ENCODE measurements around the gene NOS2.
A peak's percentile ranks its signal among the peaks of the same experiment; 100 is the strongest.
"Not testable (repeated sequence)": the region's sequence is repeated elsewhere in the genome, so short reads cannot be mapped to it uniquely, and the experiment has no call there.

The NOS2 gene

DNA sequence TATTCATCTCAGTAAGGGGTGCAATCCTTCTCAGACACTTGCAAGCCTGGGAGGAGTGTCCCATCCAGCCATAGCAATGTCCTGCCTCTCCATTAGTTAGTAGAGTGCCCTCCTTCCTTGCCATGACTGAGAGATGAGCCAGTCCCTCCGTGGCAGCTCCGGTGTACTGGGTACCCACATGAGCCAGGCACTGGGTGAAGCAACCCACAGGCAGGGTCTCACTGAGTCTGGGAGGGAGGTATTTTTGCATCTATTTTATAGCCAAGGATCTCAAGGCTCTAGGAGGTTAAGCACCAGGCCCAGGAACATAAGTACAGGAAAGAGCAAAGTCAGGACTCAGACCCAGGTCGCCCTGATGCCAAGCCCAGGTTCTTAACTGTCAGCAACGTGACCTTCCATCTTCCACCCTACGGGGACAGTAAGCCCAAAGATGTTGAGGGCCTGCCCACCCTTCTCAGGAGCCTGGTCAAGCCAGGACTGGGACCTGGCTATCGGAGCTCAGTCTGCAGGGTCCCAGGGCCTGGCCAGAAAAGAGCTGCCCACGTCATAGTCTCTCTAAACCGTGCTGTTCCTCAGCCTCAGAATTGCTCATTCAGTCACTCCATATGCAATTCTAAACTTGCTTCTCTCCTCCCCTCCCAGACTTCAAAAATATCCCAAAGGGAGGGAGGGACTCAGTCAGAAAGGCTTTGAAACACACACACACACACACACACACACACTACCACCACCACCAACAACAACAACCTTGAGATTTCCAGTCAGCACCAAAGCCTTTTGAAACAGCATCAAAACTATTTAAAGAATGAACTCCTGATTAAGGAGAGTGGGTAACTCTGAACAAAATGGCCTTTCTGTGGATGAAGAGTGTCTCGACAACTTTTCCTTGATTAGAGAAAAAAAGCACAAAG is 16.6 kb downstream of the NOS2 start:
- no peak for DNase-seq

DNA sequence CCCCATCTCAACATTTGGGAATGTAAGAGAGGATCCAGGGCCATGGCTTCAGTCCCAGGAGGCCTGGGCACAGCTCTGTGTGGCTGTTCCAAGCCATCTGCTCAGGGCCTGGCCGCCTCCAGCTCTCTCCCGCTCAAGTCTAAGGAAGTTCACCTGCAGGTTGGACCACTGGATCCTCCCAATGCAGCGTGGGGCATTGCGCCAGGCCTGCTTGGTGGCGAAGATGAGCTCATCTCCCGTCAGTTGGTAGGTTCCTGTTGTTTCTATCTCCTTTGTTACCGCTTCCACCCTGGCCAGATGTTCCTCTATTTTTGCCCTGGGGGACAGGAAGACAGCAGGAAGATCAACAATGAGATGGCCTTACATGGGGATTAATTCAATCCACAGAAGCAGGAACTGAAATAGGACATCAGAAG is 17.5 kb downstream of the NOS2 start:
- DNase-seq = no peak

GRCh38 chr17:27780828-27781404 is 19.4 kb downstream of the NOS2 start:
- no peak for DNase-seq

GRCh38 chr17:27780092-27780827 is 20.1 kb downstream of the NOS2 start:
- no peak for DNase-seq

DNA sequence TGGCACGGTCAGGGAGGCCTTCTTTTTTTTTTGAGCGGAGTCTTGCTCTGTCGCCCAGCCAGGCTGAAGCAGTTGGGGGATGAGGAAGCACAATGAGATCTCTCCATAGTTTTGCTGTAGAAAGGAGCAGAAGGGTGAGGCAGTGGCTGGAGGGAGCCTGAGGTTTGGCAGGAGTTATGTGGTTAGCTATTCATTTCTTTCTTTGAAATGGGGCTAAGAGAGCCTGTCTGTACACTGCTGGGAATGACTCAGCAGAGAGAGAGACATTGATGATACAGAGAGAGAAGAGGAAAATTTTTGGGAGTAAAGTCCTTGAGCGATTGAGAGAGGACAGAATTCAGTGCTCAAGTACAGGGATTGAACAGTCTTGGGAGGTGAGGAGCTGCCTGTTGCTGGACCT is 22.1 kb downstream of the NOS2 start:
- DNase-seq = no peak

- DNase-seq = no peak
Measured at GRCh38 chr17:27776882-27777624, 23.3 kb downstream of the NOS2 start.

- DNase-seq = no peak
Measured at GRCh38 chr17:27771586-27771985, 28.7 kb downstream of the NOS2 start.

DNA sequence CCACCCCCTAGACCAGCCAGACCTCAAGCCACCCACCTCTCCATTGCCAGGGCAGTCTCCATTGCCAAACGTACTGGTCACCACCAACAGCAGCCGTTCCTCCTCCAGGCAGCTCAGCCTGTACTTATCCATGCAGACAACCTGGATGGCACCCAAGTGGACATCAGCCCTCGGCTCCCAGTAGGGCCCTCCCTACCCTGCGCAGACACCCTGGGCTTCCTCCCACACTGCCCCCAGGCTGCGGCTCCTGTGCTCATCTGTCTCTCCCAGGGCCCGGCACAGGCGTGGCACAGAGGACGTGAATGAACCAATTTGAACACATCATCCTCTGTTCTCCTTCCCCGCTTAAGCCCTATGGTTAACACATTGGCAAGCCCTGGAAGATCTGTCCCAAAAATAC is 29.5 kb downstream of the NOS2 start:
- no peak for DNase-seq

DNA sequence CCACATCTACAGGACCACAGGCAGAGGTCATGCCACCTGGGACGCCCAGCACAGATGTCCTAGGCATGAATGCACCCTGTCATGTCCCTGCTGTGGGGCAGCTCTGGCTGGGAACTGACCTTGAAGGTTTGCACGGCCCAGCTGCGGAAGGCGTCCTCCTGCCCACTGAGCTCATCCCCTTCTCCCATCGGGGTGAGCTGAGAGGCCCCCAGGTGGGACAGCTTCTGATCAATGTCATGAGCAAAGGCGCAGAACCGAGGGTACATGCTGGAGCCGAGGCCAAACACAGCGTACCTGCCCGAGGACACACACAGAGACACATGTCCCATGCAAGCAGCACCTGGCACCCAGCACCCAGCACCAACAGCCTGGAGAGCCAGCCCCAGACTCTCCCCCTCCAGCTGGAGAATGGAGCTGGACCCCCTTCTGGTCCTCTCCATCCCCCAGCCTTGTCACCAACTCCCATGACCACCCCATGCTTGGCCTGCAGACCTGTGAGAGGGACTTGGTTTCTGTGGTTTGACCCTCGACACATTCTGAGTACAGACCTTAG is 31.4 kb downstream of the NOS2 start:
- DNase-seq = no peak

GRCh38 chr17:27766438-27766837 is 33.9 kb downstream of the NOS2 start:
- no peak for DNase-seq

GRCh38 chr17:27765353-27765752 is 35.0 kb downstream of the NOS2 start:
- DNase-seq = no peak

GRCh38 chr17:27764589-27764988 is 35.7 kb downstream of the NOS2 start:
- no peak for DNase-seq

DNA sequence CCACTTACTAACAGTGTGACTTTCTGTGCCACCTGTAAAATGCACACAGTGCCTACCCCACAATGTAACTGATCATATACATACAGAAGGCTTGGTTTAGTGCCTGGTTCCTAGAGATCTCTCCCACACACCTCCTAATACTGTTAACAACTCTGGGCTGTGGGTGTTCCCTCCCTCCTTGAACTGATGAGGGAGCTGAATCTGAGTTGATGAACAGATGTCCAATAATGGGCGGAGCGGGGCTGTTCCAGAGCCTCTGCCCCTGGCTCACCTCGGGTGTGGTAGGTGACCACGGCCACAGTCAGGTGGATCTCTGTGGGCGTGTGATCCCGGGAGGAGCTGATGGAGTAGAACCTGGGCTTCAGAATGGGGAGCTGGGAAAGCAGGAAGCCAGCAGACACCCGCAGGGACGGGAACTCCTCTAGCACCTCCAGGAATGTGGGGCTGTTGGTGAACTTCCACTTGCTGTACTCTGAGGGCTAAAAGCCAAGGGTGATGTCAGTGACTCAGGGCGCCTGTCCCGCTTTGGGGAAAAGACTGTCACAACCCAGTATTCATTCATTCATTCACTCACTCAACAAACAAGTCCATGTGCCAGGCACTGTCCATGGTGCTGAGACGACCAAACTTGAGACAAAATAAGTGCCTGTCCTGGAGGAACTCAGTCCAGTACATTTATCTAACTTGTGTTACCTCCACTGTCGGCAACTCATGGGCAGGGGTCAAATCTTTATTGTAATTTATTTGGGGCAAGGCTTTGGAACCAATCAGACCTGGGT is 37.6 kb downstream of the NOS2 start:
- DNase-seq = no peak

- not testable (repeated sequence) for DNase-seq
Measured at GRCh38 chr17:27760931-27761330, 39.4 kb downstream of the NOS2 start.

- DNase-seq = peak; percentile 64
Measured at GRCh38 chr17:27760069-27760885, 40.1 kb downstream of the NOS2 start.

DNA sequence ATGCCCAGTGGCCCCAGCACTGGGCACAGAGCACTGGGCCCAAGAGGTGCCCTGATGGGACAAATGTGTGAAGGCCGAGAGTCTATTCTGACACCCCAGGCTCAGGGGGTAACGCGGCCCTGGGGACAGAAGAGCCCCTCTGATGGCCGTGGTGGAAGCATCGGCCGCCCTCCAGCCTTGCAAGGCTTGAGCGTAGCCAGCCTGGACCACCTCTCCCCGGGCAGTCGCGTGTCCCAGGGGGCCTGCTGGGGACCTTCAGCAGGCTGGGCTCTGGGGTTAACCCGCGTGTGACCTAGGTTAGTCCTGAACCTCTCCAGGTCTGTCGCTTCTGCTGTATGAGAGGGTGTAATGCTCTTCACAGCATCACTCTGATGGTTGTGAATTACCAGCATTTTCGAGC is 40.8 kb downstream of the NOS2 start:
- DNase-seq = no peak

- peak; percentile 51 for DNase-seq
Measured at GRCh38 chr17:27756467-27757371, 43.6 kb downstream of the NOS2 start.

- DNase-seq = no peak
Measured at GRCh38 chr17:27755706-27756466, 44.4 kb downstream of the NOS2 start.

- no peak for DNase-seq
Measured at GRCh38 chr17:27754549-27754948, 45.8 kb downstream of the NOS2 start.

Measured in CD4-positive, alpha-beta T cell treated with Interleukin-10 for 1 hour (primary cell).